Mucosa of gallbladder (tissue), 1 donor: ENCODE results near the gene TMEM255A. TPM values are rescaled to one million over a fixed set of nuclear protein-coding genes. Genes with fewer than 3 reads are reported as not detected.

Source experiments
- total RNA-seq: library from RNA; stranded (reverse); gene quantifications from one replicate; pipeline ENCODE4 v1.2.1, GENCODE V29; 2021
- donor health status: DM: no; HTN: no; CAD: no.

The TMEM255A gene
- total RNA-seq, 1 donor from 2014 or later: 0.98 TPM

Other genes starting within 250 kb of the TMEM255A start
- not detected for gene RHOXF2B, start 233.8 kb downstream of the TMEM255A start, total RNA-seq
- gene RHOXF1, start 195.5 kb downstream of the TMEM255A start, total RNA-seq: 0.29 TPM
- gene RHOXF2, start 152.8 kb downstream of the TMEM255A start, total RNA-seq: not detected
- gene ZBTB33, start 60.6 kb downstream of the TMEM255A start, total RNA-seq: 19.9 TPM
- not detected for gene ATP1B4, start 50.6 kb upstream of the TMEM255A start, total RNA-seq
- gene LAMP2, start 157.8 kb upstream of the TMEM255A start, total RNA-seq: 328 TPM
- 36.1 TPM for gene CUL4B, start 249.5 kb upstream of the TMEM255A start, total RNA-seq